HG03045 (cell line): Measurements from ENCODE around the gene TGOLN2.
"Not testable (repeated sequence)": the region's sequence is repeated elsewhere in the genome, so short reads cannot be mapped to it uniquely, and the experiment has no call there.

Experiments used
- ATAC-seq: cut with Tn5 transposase; IDR thresholded peaks from one replicate; pipeline ENCODE4 v1.9.1; 2021; ENCODE audit warnings: mild to moderate bottlenecking, moderate library complexity; ENCODE audit not compliant: unreplicated experiment

TGOLN2 gene

DNA sequence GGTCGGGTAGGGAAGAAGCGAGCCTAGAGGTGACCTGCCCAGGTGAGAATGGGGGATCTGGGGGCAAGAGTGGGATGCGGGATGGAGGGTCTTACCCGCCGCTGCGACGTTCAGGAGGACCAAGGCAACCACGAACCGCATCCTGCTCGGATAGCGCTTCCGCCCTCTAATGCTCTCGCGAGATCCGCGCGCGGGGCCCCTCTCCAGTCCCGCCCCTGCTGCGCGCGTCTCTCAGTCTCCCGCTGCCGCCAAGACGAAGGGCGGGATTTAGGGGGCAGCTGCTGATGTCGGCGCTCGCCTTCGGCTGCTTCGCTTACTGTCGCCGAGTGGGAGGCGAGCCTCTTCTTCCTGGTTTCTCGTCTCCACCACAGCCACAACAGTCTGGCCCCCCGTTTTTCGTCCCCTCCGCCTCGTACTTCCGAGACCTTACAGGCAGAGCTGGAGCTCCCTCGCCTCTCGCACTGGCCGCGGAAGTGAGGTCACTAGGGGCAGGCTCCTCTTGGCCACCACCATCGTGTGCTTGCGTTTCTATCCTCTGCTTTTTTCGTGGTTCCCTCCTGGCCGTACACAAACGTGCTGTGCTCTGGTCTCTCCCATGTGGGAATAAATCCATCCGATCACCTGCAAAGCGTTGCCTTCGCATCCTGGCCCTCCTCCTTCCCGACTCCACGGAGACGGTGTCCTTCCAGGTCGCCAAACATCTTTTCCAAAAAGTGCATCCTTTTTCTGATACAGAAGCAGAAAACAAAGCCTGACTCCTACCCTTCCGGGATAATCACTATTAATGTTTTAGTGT, at the start of gene TGOLN2:
TGOLN2 (minus strand) TSS at position 168 of the 796 bp plus-strand sequence; CDS start at position 141, 27 bp downstream.
- ATAC-seq = peak; percentile 87

DNA sequence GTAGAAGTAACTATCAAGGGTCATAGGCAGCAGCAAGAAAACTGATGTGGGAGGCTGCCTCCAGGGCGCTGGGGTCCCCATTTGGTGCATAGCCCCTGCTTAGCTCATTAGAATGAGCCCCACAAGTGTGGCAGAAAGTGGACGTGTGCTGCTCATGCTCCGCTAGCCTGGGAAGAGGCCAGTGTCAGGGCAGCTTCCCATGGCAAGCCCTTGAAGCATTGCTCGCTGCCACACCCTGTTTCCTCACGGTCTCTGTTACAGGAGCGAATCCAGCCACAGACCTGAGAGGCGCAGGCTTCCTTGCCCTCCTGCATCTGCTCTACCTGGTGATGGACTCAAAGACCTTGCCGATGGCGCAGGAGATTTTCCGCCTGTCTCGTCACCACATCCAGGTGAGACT, 49.3 kb upstream of the TGOLN2 start:
- no peak for ATAC-seq

DNA sequence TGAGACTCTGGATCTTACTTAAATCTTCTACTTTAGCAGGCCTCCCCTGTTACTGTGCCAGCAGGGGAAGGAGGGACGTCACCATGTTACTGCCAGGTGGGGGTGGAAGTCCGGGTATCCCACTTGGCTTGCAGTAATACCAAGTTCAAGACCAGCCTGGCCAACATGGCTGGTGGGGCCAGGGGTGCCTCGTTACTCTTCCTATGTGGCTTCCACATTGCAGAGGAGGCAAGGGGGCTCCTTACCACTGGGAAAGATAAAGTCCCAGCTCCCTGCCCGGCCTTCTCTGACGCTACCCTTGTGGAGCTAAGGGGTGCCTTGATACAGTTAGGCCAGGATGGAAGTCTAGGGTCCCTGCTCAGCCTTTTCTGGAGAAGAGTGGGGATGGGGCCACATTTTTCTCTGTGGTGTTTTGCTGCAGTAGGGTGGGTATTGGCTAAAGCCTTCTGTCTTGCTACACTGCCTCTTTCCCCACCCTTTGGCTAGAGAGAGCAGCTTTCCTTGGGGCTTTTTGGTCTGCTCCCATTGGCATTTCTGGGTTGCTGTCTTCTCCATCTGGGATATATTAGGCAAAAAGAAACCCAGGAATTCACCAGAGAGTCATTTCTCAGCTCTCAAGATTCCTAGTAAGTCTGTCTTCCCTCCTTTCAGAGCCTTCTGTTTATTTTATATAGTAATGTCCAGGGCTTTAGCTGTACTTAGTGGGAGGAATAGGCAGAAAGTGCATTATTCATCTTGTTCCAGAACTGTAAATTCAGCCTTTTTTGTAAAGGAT, 48.7 kb upstream of the TGOLN2 start:
- ATAC-seq = no peak

GRCh38 chr2:85371045-85371444, 43.3 kb upstream of the TGOLN2 start:
- ATAC-seq = no peak

DNA sequence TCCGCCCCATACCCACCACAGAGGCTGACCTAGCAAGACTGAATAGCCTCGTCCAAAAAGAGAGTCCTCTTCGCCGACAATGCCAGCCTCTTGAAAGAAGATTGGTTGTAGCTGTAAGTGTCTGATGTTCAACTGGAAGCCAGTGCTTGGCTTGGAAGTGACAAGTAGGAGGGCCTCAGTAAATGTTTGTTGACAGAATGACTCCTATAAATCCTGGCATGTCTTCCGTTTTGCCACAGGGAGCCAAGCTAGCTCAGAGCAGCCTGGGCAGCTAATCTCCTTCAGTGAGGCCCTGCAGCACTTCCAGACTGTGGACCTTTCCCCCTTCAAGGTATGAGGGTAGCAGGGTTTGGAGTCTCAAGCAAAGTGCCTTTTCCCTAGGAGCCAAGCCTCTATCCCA, 41.7 kb upstream of the TGOLN2 start:
- no peak for ATAC-seq

GRCh38 chr2:85368921-85369320, 41.1 kb upstream of the TGOLN2 start:
- no peak for ATAC-seq

DNA sequence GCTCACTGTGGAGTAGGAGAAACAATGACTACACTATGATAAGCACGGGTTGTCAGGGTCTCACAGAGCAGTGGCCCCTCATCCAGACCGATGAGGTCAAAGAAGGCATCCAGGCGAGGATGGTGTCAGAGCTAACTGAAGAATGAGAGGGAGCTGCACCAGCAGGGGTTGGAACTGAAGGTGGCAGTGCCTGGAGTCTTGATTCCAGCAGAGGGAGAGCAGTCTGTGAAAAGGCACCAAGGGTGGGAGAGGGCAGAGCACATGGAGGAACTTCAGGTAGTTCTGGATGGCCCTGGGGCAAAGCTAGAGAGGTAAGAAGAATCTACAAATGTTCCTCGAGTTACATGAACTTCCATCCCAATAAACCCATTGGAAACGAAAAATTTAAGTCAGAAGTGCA, 39.4 kb upstream of the TGOLN2 start:
- no peak for ATAC-seq

GRCh38 chr2:85362653-85363387, 35.0 kb upstream of the TGOLN2 start:
- not testable (repeated sequence) for ATAC-seq

DNA sequence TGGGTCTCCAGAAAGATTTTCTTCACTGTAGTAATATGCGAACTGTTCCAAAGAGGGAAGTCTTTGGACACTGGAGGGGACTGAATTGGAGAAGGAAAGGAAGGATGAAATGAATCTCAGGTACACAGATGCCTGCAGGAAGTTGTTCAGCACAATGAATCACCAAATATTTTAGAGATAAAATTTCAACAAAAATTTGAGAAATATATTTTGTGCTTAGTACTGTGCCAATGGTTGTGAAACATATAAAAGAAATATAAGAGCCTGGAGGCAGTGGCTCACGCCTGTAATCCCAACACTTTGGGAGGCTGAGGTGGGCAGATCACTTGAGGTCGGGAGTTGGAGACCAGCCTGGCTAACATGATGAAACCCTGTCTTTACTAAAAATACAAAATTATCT, 29.9 kb upstream of the TGOLN2 start:
- no peak for ATAC-seq

DNA sequence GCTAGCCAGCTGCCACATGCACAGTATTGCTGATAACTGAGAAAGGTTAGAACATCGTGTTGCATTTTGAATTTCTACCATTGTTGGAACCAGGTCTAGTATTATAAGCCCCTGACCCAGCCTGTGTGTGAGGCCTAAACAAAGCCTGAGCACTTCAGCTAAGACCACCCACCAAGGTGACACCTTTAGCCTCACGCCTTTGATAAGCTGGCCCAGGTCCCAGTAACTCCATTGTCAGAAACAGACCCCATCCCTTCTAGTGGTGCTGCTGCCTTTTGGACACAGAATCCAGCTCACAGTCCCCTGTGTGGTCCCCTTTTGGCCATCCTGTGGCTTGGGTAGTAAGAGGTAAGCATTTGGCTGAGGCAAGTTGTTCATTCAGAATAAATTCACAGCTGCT, 28.4 kb upstream of the TGOLN2 start:
- no peak for ATAC-seq

DNA sequence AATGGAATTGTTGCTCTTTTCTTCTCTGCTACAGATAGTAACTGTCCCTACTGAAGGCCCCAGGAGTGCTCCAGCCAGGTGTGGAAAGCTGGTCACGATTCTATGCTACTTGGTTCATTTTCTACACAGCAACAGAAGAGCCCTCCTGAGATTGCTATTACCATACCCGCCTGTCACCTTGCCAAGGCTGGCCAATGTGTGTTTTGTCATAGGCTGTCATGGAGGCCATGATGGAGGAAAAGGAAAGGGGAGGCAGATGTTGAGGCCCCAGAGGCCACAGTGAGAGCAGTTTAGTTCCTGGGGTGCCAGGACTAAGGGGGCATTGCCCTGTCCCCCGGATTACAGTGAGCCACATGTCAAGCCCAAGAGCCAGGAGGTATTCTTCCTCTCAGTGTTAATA, 27.7 kb upstream of the TGOLN2 start:
- no peak for ATAC-seq

DNA sequence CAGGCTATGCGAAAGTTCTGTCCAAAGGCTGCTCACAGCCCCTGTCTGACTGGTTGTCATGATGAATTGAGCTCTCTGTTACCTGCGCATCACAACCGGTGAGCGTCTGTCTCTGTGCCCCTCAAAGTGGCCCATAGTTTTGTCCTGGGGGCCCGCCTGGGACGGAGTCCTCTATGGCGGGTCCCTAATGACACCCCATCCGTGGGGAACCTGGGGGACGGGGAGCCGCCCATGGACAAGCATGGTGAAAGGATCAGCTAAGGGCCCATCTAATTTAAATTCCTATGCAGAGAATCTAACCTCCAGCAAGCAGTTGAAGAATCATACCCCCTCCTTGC, 27.3 kb upstream of the TGOLN2 start:
- ATAC-seq = peak; percentile 6

DNA sequence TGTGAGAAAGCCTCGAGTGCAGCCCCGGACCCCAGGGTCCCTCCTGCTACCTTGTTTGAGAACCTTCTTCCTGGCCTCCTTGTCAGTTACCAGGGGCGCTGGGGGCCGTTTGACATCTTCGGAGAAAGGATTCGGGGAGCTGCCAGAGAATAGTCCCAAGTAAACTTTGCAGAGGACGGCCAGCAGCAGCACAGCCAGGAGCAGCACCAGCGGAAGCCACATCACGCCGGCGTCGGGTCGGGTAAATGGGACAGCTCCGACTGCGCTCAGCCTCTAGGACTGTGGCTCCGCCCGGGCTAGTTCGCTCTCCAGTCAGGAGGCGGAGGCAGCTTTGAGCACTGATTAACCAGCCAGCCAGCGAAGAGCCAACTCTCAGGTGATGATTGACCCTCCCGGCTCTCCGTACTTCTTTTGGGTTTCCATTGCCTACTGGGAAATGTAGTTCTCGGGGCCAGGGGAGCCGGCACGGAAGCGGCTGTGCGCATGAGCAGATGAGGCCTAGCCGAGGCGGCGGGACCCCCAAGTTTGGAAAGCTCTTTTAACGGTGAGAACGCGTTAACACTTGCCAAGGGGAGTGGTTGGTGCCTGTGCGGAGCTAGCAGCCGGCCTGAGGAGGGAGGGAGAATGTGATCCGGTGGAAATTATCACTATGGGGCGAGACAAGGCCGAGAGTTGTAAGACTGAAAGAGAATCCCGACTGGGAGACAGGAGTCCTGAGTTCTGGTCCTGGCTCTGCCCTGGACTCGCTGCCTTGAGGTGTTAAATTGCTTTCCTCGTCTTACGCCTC, 26.7 kb upstream of the TGOLN2 start, which contains the start of the genes ELMOD3 and RETSAT:
ELMOD3 (plus strand) TSS at position 484 of the 787 bp plus-strand sequence. CDS start 2,430 bp downstream, outside the sequence.
RETSAT (minus strand) TSS at position 243 of the 787 bp plus-strand sequence; CDS start at position 222, 21 bp downstream.
- ATAC-seq = peak; percentile 96

- no peak for ATAC-seq
These were observed 26.1 kb upstream of the TGOLN2 start for GRCh38 chr2:85353876-85354285.

- ATAC-seq = no peak
These were observed 19.8 kb upstream of the TGOLN2 start for GRCh38 chr2:85347599-85347998.

- ATAC-seq = no peak
These were observed 16.7 kb upstream of the TGOLN2 start for GRCh38 chr2:85344356-85344954.

DNA sequence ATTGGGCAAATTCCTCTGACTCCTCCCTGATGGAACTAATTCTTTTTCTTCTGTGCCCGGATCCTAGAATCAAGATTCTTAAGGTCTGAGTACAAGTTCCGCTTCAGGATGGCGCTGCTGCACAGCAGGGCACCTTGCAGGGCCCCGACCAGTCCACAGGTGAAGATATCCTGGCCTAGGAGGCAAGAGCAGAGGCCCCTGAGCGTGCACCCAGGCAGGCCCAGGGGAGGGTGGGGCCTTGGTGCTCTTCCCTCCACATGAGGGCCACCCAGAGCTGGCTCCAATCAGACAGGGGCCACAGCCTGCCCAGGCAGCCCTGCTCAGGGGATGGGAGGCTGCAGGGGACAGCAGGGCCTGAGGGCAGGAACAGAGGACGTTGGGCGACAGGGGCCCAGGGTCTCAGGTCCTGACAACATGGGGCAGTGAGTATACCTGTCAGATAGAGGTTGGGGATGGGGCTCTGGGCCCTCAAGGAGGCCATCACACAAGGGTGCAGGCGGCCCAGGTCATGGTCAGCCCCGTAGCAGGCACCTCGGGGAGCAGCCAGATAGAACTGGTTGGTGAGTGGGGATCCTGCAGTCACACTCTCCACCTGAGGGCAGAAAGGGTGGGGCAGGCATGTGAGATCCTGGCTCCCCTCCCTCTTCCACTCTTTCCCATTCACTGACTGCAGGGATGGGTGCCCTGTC, 15.6 kb upstream of the TGOLN2 start:
- ATAC-seq = not testable (repeated sequence)

GRCh38 chr2:85342156-85342555, 14.4 kb upstream of the TGOLN2 start:
- ATAC-seq = no peak

GRCh38 chr2:85341269-85342029, 13.7 kb upstream of the TGOLN2 start:
- no peak for ATAC-seq
